HEK293T (cell line): ENCODE data around the gene HECTD1.
"Not testable (repeated sequence)": the region's sequence is repeated elsewhere in the genome, so short reads cannot be mapped to it uniquely, and the experiment has no call there.

Experiments
- CTCF ChIA-PET: fragments of 350-600 bp; formaldehyde crosslinking; extraction: SDS; loops from one replicate; lab custom pipeline; 2021; ENCODE audit warnings: antibody characterized with exemption, inconsistent platforms; lab: Yijun Ruan, JAX
- POLR2A ChIA-PET: fragments of 350-600 bp; formaldehyde crosslinking; extraction: SDS; loops from one replicate; lab custom pipeline; 2020; ENCODE audit warnings: antibody characterized with exemption, inconsistent platforms; lab: Yijun Ruan, JAX
- DNase-seq: peaks from one replicate; pipeline ENCODE4 v3.0.0; 2012; ENCODE audit warnings: mixed read lengths; ENCODE audit errors: extremely low spot score
- ARNT ChIP-seq: fragments of 450-650 bp; IDR thresholded peaks from 2 replicates; pipeline ENCODE4 v1.6.1; 2017; ENCODE audit warnings: mild to moderate bottlenecking
- BHLHE40 ChIP-seq: fragments of 450-650 bp; IDR thresholded peaks from 2 replicates; pipeline ENCODE4 v1.6.1; 2016; ENCODE audit warnings: mild to moderate bottlenecking, moderate library complexity, borderline replicate concordance
- CTBP1 ChIP-seq: fragments of 450-650 bp; IDR thresholded peaks from 2 replicates; pipeline ENCODE4 v1.6.1; 2016; ENCODE audit warnings: borderline replicate concordance
- ELF4 ChIP-seq: fragments of 450-650 bp; IDR thresholded peaks from 2 replicates; pipeline ENCODE4 v1.6.1; 2017; ENCODE audit warnings: antibody characterized with exemption
- FOXA1 ChIP-seq: fragments of 450-650 bp; IDR thresholded peaks from 2 replicates; pipeline ENCODE4 v1.6.1; 2016; ENCODE audit warnings: mild to moderate bottlenecking
- FOXK2 ChIP-seq: fragments of 450-650 bp; IDR thresholded peaks from 2 replicates; pipeline ENCODE4 v1.6.1; 2016; ENCODE audit warnings: mild to moderate bottlenecking
- FOXM1 ChIP-seq: fragments of 450-650 bp; IDR thresholded peaks from 2 replicates; pipeline ENCODE4 v1.6.1; 2017; ENCODE audit warnings: mild to moderate bottlenecking, borderline replicate concordance
- HDGF ChIP-seq: fragments of 450-650 bp; IDR thresholded peaks from 2 replicates; pipeline ENCODE4 v1.6.1; 2017; ENCODE audit warnings: antibody characterized with exemption, borderline replicate concordance
- L3MBTL2 ChIP-seq: fragments of 450-650 bp; conservative IDR thresholded peaks from 2 replicates; pipeline ENCODE4 v1.6.1; 2016; ENCODE audit warnings: mild to moderate bottlenecking
- LEF1 ChIP-seq: fragments of 450-650 bp; IDR thresholded peaks from 2 replicates; pipeline ENCODE4 v1.6.1; 2017; ENCODE audit warnings: mild to moderate bottlenecking, borderline replicate concordance
- NFRKB ChIP-seq: fragments of 450-650 bp; IDR thresholded peaks from 2 replicates; pipeline ENCODE4 v1.6.1; 2016; ENCODE audit warnings: mild to moderate bottlenecking, moderate library complexity
- SP1 ChIP-seq: fragments of 450-650 bp; IDR thresholded peaks from 2 replicates; pipeline ENCODE4 v1.6.1; 2017
- SUZ12 ChIP-seq: fragments of 450-650 bp; IDR thresholded peaks from 2 replicates; pipeline ENCODE4 v1.6.1; 2016; ENCODE audit warnings: mild to moderate bottlenecking
- TARDBP ChIP-seq: fragments of 450-650 bp; IDR thresholded peaks from 2 replicates; pipeline ENCODE4 v1.6.1; 2016
- ZNF384 ChIP-seq: fragments of 450-650 bp; IDR thresholded peaks from 2 replicates; pipeline ENCODE4 v1.6.1; 2016
- TF ChIP-seq, protein P1 (sequence below): fragments of 450-650 bp; IDR thresholded peaks from 2 replicates; pipeline ENCODE4 v1.6.1; 2016

HECTD1 gene

GRCh38 chr14:31057035-31057434 lies 150.6 kb downstream of the HECTD1 start:
- CTCF ChIA-PET: interaction anchor here (0.8 to 1.5 kb wide), 2 partner anchors 13 to 75 kb away, joined by 3 to 11 read pairs; no protein-coding TSS in a partner anchor
- TF ChIP-seq FOXA1: no peak
- TF ChIP-seq SP1: no peak
- TF ChIP-seq FOXK2: no peak
- TF ChIP-seq CTBP1: no peak
- TF ChIP-seq TARDBP: no peak
- TF ChIP-seq HDGF: no peak
- no peak for TF ChIP-seq LEF1
- TF ChIP-seq ELF4: no peak
- no peak for TF ChIP-seq NFRKB
- TF ChIP-seq ARNT: no peak
- TF ChIP-seq SUZ12: no peak
- no peak for TF ChIP-seq BHLHE40
- TF ChIP-seq ZNF384: no peak
- TF ChIP-seq, protein P1, sequence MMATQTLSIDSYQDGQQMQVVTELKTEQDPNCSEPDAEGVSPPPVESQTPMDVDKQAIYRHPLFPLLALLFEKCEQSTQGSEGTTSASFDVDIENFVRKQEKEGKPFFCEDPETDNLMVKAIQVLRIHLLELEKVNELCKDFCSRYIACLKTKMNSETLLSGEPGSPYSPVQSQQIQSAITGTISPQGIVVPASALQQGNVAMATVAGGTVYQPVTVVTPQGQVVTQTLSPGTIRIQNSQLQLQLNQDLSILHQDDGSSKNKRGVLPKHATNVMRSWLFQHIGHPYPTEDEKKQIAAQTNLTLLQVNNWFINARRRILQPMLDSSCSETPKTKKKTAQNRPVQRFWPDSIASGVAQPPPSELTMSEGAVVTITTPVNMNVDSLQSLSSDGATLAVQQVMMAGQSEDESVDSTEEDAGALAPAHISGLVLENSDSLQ: no peak
- no peak for TF ChIP-seq FOXM1
- no peak for TF ChIP-seq L3MBTL2
- POLR2A ChIA-PET: interaction anchor here (1.7 kb wide), 1 partner anchor 31 kb away, joined by 9 read pairs; the partner anchor contains the start of genes AP4S1 and STRN3
- no peak for DNase-seq

DNA sequence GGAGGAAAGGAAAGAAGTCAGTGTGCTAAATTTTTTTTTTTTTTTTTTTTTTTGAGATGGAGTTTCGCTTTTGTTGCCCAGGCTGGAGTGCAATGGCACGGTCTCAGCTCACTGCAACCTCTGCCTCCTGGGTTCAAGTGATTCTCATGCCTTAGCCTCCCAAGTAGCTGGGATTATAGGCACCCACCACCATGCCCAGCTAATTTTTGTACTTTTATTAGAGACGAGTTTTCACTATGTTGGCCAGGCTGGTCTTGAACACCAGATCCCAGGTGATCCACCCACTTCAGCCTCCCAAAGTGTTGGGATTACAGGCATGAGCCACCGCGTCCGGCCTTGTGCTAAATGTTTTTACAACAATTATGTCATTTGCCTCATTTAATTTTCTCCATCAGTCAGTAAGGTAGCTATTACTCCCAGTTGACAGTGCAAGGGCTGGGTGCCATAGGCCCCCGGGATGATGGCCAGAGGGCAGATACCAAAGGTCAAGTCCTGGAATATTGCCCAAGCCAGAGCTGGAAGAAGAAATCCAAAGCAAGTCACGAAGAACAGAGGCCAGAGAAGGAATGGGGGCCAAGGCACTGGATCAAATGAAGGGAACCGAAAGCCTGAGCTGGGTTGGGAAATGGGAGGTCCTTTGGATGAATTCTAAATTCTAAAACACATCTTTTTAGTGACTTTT lies 154.5 kb downstream of the HECTD1 start:
- CTCF ChIA-PET: interaction anchor here (1.0 kb wide), 2 partner anchors 9 to 17 kb away, joined by 3 to 5 read pairs; no protein-coding TSS in a partner anchor
- DNase-seq, POLR2A ChIA-PET: not testable (repeated sequence)

GRCh38 chr14:31051511-31051910 lies 156.1 kb downstream of the HECTD1 start:
- no peak for DNase-seq
- CTCF ChIA-PET: no interaction called here
- TF ChIP-seq, protein P1: no peak
- TF ChIP-seq ZNF384: no peak
- TF ChIP-seq FOXM1: no peak
- TF ChIP-seq FOXA1: no peak
- TF ChIP-seq CTBP1: no peak
- TF ChIP-seq HDGF: no peak
- no peak for TF ChIP-seq SUZ12
- no peak for TF ChIP-seq ELF4
- TF ChIP-seq SP1: no peak
- TF ChIP-seq TARDBP: no peak
- TF ChIP-seq LEF1: no peak
- no peak for TF ChIP-seq BHLHE40
- no peak for TF ChIP-seq L3MBTL2
- TF ChIP-seq ARNT: no peak
- no peak for TF ChIP-seq NFRKB
- no peak for TF ChIP-seq FOXK2
- POLR2A ChIA-PET: no interaction called here

- CTCF ChIA-PET: no interaction called here
- TF ChIP-seq L3MBTL2 (no peak), NFRKB (no peak), SUZ12 (no peak), BHLHE40 (no peak)
- POLR2A ChIA-PET: no interaction called here
- no peak for DNase-seq
Observed at GRCh38 chr14:31051023-31051422, 156.6 kb downstream of the HECTD1 start.
